ENCODE data around the gene NRP2.

GRCh38 chr2:205689820-205690219 lies 7.5 kb downstream of the NRP2 start:
- TF ChIP-seq, protein P1, sequence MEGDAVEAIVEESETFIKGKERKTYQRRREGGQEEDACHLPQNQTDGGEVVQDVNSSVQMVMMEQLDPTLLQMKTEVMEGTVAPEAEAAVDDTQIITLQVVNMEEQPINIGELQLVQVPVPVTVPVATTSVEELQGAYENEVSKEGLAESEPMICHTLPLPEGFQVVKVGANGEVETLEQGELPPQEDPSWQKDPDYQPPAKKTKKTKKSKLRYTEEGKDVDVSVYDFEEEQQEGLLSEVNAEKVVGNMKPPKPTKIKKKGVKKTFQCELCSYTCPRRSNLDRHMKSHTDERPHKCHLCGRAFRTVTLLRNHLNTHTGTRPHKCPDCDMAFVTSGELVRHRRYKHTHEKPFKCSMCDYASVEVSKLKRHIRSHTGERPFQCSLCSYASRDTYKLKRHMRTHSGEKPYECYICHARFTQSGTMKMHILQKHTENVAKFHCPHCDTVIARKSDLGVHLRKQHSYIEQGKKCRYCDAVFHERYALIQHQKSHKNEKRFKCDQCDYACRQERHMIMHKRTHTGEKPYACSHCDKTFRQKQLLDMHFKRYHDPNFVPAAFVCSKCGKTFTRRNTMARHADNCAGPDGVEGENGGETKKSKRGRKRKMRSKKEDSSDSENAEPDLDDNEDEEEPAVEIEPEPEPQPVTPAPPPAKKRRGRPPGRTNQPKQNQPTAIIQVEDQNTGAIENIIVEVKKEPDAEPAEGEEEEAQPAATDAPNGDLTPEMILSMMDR (conservative IDR thresholded peaks at IDR 0.05; ENCODE audit: low read depth, low read length) = no peak
- TF ChIP-seq EZH2 (IDR thresholded peaks at IDR 0.05; ENCODE audit: low read length, unreplicated experiment) (no peak), EZH2phosphoT487 (IDR thresholded peaks at IDR 0.05; ENCODE audit: borderline replicate concordance, low read length) (no peak)
